Mammary epithelial cell (primary cell): ENCODE data around the gene UBE2I.
A peak's percentile ranks its signal among the peaks of the same experiment; 100 is the strongest.

Experiments
- EZH2 ChIP-seq: IDR thresholded peaks from 2 replicates; pipeline ENCODE4 v1.6.1; 2012; ENCODE audit warnings: low read length, inconsistent platforms, borderline replicate concordance
- TF ChIP-seq, protein P1 (sequence below), 2 donors: IDR thresholded peaks in 1 of 2; conservative IDR thresholded peaks in 1 of 2; 2 replicates each; pipeline ENCODE4 v1.5.1; 2011 to 2012; ENCODE audit warnings: inconsistent platforms in 2 of 2, low read length in 2 of 2, mild to moderate bottlenecking in 2 of 2, control low read depth in 1 of 2, low read depth in 1 of 2; ENCODE audit not compliant: insufficient read depth in 1 of 2; ENCODE audit errors: extremely low read depth in 1 of 2

DNA sequence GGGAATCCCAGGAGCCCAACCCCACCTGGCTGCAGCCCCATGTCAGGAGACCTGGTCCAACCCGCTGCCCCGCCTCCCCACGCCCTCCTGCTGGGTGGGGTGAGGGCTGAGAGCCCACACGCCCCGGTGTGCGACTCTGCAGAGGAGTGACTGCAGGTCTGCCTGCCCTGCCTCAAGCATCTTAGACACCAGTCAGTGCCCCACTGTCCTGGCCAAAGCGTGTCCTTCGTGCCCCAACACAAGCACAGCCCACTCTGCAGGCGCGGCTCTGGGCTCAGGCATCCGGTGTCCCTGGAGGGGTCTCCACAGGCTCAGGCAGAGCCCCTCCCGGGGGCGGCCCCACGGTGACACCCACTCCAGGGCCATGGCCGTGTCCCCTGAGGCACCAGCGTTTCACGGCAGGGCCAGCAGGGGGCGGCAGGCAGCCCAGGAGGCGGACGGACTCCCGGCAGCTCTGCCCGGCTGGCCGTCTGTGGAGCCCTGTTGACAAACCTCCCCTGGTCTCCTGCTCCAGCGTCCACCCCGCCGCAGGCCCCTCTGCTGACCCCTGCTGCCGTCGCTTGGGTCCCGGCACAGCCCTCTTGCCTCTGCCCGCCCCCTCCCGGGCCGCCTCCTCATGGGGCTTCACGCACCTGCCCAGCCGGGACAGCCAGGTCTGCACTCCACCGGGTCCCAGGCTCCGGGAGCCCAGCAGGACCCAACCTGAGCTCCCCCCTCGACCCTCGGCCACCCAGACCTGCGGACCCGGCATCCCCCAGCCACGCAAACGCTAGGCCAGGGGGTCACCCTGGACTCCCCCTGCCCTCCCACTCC is 8.6 kb upstream of the UBE2I start:
- TF ChIP-seq, protein P1, sequence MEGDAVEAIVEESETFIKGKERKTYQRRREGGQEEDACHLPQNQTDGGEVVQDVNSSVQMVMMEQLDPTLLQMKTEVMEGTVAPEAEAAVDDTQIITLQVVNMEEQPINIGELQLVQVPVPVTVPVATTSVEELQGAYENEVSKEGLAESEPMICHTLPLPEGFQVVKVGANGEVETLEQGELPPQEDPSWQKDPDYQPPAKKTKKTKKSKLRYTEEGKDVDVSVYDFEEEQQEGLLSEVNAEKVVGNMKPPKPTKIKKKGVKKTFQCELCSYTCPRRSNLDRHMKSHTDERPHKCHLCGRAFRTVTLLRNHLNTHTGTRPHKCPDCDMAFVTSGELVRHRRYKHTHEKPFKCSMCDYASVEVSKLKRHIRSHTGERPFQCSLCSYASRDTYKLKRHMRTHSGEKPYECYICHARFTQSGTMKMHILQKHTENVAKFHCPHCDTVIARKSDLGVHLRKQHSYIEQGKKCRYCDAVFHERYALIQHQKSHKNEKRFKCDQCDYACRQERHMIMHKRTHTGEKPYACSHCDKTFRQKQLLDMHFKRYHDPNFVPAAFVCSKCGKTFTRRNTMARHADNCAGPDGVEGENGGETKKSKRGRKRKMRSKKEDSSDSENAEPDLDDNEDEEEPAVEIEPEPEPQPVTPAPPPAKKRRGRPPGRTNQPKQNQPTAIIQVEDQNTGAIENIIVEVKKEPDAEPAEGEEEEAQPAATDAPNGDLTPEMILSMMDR (conservative IDR thresholded peaks at IDR 0.05 in 1 of 2, IDR thresholded peaks at IDR 0.05 in 1 of 2; ENCODE audit: extremely low read depth in 1 of 2, insufficient read depth in 1 of 2, low read depth in 1 of 2, low read length in 2 of 2) = peak; percentile 73 to 90
- no peak for TF ChIP-seq EZH2
